VCaP (cell line): ENCODE measurements around the gene GABRD.

ENCODE experiments used
- H3K27ac ChIP-seq: fragments of 450-650 bp; 2 replicates; pipeline ENCODE4 v1.5.1; 2017
- CTCF ChIP-seq: fragments of 450-650 bp; conservative IDR thresholded peaks from 2 replicates; pipeline ENCODE4 v1.5.1; 2017; ENCODE audit warnings: mild to moderate bottlenecking, moderate library complexity

GABRD gene

DNA sequence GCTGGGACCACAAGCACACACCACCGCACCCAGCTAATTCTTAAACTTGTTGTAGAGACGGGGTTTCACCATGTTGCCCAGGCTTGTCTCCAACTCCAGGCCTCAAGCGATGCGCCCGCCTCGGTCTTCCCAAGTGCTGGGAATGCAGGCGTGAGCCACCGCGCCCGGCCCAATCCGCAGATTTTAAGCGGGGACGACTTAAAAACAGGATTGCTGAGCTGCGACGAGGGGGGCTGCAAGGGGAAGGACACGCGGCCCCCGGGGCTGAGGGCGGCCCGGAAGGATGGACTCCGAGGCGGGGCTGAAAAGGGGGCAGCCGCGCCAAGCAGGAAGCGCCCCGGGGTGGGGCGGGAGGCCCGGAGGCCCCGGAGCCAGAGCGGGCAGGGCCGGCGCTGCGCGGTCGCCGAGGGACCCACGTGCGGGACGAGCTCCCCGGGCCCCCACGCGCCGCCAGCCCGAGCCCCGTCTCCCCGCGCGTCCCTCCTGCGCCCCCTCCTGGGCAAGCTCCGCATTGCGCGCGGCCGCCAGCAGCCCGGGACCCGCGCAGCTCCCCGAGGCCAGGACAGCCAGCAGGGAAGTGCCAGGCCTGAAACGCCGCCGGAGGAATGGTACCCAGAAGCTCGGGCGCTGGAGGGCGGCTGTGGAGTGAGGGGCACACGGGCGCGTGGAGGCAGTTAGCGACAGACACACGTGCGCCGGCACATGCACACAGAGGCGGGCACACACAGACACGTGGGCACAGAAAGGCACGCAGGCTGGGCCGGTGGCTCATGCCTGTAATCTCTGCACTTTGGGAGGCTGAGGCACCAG is 25.6 kb downstream of the GABRD start:
- peak; percentile 98 for TF ChIP-seq CTCF
- H3K27ac ChIP-seq = peak overlapping the region; percentile 59; the same call in 1 of the 2 replicates

DNA sequence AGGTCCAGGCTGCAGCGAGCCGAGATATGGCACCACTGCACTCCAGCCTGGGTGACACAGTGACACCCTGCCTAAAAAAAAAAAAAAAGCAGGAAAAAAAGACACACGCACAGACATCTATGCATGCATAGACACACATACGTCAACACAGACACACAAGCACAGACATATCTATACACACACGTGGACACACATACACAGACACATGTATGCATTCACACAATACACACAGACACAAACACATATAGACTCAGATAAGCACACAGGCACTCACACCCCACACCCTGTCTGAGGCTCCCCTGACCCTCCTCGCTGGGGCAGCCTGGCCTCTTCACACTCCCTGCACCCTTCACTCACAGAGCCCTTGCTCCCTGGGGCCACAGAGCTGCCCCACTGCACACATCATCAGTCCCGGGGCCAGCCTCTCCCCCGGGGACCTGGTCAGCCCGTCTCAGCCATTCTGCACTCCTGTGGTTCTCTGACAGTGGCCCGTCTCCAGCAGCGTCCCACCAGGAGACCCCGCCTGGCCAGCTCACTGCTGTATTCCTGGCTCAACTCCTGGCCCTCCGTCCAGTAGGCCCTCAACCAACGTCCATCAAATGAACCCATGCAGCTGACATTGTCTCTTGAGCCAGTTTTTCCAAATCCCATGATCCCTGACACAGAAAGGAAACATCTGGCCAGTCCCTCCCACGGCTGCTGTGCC is 26.5 kb downstream of the GABRD start:
- peak overlapping the region; percentile 59; the same call in 1 of the 2 replicates for H3K27ac ChIP-seq
- TF ChIP-seq CTCF = no peak

GRCh38 chr1:2046174-2046917 is 27.2 kb downstream of the GABRD start:
- peak; percentile 95 for TF ChIP-seq CTCF
- no peak overlapping the region for H3K27ac ChIP-seq

DNA sequence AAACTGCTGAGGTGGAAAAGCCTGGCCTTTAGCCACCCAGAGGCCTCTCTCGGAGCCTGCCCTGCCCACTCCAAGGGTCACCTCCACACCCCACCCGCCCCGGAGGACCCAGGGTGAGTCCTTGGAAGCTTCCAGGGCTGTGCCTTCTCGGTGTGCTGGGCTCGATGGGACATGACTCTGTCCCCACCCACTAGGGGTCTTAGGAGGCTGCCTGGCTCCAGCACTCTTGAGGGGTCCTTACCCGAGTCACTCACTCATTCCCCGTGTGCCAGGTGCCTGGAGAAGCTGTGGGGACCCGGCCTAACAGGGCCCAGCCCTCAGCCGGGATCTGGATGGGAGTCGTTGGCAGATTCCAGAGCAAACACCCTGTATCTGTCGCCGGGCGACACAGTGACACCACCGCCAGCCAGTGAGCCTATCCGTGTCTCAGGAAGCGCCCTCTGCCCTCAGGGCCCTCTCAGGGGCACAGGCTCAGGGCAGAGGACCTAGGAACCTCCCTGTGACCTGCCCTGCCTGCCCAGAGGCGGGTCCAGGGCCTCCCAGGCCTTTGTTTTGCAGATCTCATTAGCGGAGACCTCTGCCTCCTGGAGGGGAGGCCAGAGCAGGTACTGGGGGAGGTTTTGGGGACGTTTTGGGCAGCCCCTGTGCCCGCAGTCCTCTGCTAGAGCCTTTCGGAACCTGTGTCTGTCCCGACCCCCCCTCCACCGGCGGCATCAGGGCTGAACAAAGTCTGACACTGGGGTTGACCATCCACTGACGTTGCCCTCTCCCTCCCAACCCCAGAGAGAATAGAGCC is 28.0 kb downstream of the GABRD start:
- TF ChIP-seq CTCF = no peak
- H3K27ac ChIP-seq = peak overlapping the region; percentile 95; the same call in 1 of the 2 replicates

DNA sequence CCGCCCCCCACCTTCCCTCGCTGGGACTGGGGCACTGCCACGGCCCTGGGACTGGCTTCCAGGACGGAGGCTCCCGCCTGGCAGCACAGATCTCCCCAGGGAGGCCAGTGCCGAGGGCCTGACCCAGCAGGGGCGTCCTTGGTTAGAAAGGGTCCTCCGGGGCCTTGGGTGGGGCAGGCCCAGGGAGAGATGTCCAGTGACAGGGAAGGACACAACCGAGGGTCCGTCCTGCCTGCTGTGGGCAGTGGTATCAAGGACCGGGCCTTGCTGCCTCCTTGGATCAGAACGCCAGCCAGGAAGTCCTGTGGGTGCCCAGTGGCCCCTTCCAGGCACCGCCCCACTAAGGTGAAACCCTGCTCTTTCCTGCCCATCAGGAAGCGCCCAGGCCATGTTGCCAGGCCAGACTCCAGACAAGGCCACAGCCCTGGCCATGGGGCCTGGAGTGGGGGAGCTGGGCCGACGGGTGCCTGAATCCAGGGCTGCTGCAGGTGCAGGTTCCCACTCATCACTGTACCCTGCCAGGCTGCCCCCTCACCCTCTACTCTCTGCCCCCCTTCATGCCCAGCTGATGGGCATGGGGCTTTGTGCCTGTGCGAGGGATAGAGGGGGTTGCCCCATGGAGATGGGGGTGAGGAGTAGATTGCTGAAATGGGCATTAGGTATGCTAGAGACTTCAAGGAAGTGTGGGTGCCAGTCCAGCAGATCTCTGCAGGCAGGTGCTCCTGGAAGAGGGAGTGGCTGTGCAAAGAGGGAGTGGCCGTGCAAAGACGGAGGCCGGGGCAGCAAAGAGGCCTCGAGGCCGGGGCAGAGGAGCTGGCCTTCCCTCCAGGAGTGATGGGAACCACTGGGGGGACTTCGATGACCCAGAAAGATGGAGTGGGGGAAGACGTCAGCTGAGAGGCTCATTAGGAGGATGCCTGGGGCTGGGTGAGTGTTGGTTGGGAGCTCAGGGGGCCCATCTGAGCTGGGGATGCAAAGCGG is 28.9 kb downstream of the GABRD start:
- no peak for TF ChIP-seq CTCF
- peak overlapping the region; percentile 95 for H3K27ac ChIP-seq

DNA sequence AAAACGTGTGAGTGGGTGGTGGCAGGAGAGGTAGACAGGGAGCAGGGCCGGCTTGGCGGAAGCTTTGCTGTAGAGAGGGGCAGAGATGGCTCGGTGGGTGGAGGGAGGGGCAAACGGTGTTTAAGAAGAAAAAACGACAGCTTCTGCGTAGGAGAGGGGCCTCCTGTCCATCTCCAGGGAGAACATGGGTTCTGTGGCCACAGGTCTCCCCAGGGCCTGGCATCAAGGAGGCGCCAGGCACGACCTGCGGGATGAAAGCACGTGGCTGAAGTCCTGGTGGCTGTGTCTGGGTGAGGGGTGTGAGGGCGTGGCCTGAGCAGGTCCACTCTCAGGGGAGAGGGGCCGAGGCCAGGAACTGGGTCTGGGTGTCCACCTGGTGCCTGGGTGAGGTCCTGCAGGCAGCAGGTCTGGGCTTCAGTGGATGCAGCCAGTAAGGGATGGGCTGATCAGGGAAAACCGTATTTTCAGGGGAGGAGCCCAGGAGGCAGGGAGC is 30.1 kb downstream of the GABRD start:
- H3K27ac ChIP-seq = peak overlapping the region; percentile 95
- peak; percentile 83 for TF ChIP-seq CTCF
